Measurements from ENCODE around the gene ZBED1.
"Not testable (repeated sequence)": the region's sequence is repeated elsewhere in the genome, so short reads cannot be mapped to it uniquely, and the experiment has no call there.

The ZBED1 gene

GRCh38 chrX:2474280-2474962, 26.4 kb downstream of the ZBED1 start:
- H3K4me3 ChIP-seq (ENCODE audit: low read depth in 1 of 2, low read length in 2 of 2), result no peak overlapping the region
- no peaks in the 10 kb centered on the region for H3K27me3 ChIP-seq (ENCODE audit: control insufficient read depth in 1 of 2, insufficient read depth in 2 of 2, low read length in 2 of 2)
- H3K9me3 ChIP-seq (ENCODE audit: control insufficient read depth in 1 of 2, low read length in 2 of 2), result no peaks in the 10 kb centered on the region
- H3K9ac ChIP-seq (ENCODE audit: low read depth in 1 of 2, low read length in 2 of 2), result no peak overlapping the region
- H3K4me1 ChIP-seq (ENCODE audit: control insufficient read depth in 1 of 2, insufficient read depth in 2 of 2, low read length in 2 of 2), result peaks cover 6 to 7% of the 10 kb centered on the region in 2 donors
- peaks cover 0 to 4% of the 10 kb centered on the region in 2 donors for H3K36me3 ChIP-seq (ENCODE audit: control insufficient read depth in 1 of 2, insufficient read depth in 2 of 2, low read length in 2 of 2)
- no peak overlapping the region for H3K27ac ChIP-seq (ENCODE audit: low read depth, low read length)

GRCh38 chrX:2473064-2473463, 27.7 kb downstream of the ZBED1 start:
- not testable (repeated sequence) for H3K27ac ChIP-seq (ENCODE audit: low read depth, low read length); H3K4me1 ChIP-seq (ENCODE audit: control insufficient read depth in 1 of 2, insufficient read depth in 2 of 2, low read length in 2 of 2); H3K4me3 ChIP-seq (ENCODE audit: low read depth in 1 of 2, low read length in 2 of 2); H3K36me3 ChIP-seq (ENCODE audit: control insufficient read depth in 1 of 2, insufficient read depth in 2 of 2, low read length in 2 of 2); H3K9me3 ChIP-seq (ENCODE audit: control insufficient read depth in 1 of 2, low read length in 2 of 2); H3K27me3 ChIP-seq (ENCODE audit: control insufficient read depth in 1 of 2, insufficient read depth in 2 of 2, low read length in 2 of 2); H3K9ac ChIP-seq (ENCODE audit: low read depth in 1 of 2, low read length in 2 of 2)

DNA sequence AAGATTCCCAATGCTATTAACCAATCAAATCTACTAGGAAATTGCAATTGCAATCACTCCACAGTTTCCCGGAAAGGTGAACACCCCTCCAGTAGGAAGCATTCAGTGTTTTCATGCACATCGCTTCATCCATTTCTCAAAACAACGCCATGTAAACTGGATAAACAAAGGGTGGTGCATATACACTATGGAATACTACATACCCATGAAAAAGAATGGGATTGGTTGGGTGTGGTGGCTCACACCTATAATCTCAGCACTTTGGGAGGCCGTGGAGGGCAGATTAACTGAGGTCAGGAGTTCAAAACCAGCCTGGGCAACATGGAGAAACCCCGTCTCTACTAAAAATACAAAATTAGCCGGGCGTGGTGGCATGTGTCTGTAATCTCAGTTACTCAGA, 29.1 kb downstream of the ZBED1 start:
- H3K4me3 ChIP-seq (ENCODE audit: low read depth in 1 of 2, low read length in 2 of 2), result no peak overlapping the region
- no peak overlapping the region for H3K27ac ChIP-seq (ENCODE audit: low read depth, low read length)

GRCh38 chrX:2471126-2471525, 29.6 kb downstream of the ZBED1 start:
- not testable (repeated sequence) for H3K9ac ChIP-seq (ENCODE audit: low read depth in 1 of 2, low read length in 2 of 2); H3K27me3 ChIP-seq (ENCODE audit: control insufficient read depth in 1 of 2, insufficient read depth in 2 of 2, low read length in 2 of 2); H3K4me3 ChIP-seq (ENCODE audit: low read depth in 1 of 2, low read length in 2 of 2); H3K9me3 ChIP-seq (ENCODE audit: control insufficient read depth in 1 of 2, low read length in 2 of 2); H3K4me1 ChIP-seq (ENCODE audit: control insufficient read depth in 1 of 2, insufficient read depth in 2 of 2, low read length in 2 of 2); H3K27ac ChIP-seq (ENCODE audit: low read depth, low read length); H3K36me3 ChIP-seq (ENCODE audit: control insufficient read depth in 1 of 2, insufficient read depth in 2 of 2, low read length in 2 of 2)

More for the DNA sequence above, 29.1 kb downstream of the ZBED1 start:
- Histone ChIP-seq H3K9me3 (ENCODE audit: control insufficient read depth in 1 of 2, low read length in 2 of 2) (no peaks in the 10 kb centered on the region), H3K9ac (ENCODE audit: low read depth in 1 of 2, low read length in 2 of 2) (no peak overlapping the region), H3K4me1 (ENCODE audit: control insufficient read depth in 1 of 2, insufficient read depth in 2 of 2, low read length in 2 of 2) (peaks cover 0 to 6% of the 10 kb centered on the region in 2 donors), H3K36me3 (ENCODE audit: control insufficient read depth in 1 of 2, insufficient read depth in 2 of 2, low read length in 2 of 2) (no peaks in the 10 kb centered on the region), H3K27me3 (ENCODE audit: control insufficient read depth in 1 of 2, insufficient read depth in 2 of 2, low read length in 2 of 2) (no peaks in the 10 kb centered on the region)

GRCh38 chrX:2469852-2470251, 30.9 kb downstream of the ZBED1 start:
- not testable (repeated sequence) for H3K36me3 ChIP-seq (ENCODE audit: control insufficient read depth in 1 of 2, insufficient read depth in 2 of 2, low read length in 2 of 2)

DNA sequence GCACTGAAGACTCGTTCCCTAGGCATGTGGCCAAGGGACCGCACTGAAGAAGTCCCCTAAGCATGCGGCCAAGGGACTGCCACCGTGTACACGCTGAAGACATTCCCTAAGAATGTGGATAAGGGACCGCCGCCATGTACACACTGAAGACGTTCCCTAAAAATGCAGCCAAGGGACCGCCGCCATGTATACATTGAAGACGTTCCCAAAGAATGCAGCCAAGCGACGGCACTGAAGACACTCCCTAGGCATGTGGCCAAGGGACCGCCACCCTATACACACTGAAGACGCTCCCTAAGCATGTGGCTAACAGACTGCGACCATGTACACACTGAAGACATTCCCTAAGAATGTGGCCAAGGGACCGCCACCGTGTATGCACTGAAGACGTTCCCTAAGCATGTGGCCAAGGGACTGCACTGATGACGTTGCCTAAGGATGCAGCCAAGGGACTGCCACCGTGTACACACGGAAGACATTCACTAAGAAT, 31.5 kb downstream of the ZBED1 start:
- Histone ChIP-seq H3K9me3 (ENCODE audit: control insufficient read depth in 1 of 2, low read length in 2 of 2) (no peaks in the 10 kb centered on the region), H3K4me1 (ENCODE audit: control insufficient read depth in 1 of 2, insufficient read depth in 2 of 2, low read length in 2 of 2) (peaks cover 0 to 2% of the 10 kb centered on the region in 2 donors), H3K9ac (ENCODE audit: low read depth in 1 of 2, low read length in 2 of 2) (no peak overlapping the region), H3K36me3 (ENCODE audit: control insufficient read depth in 1 of 2, insufficient read depth in 2 of 2, low read length in 2 of 2) (no peaks in the 10 kb centered on the region), H3K27ac (ENCODE audit: low read depth, low read length) (no peak overlapping the region), H3K4me3 (ENCODE audit: low read depth in 1 of 2, low read length in 2 of 2) (no peak overlapping the region), H3K27me3 (ENCODE audit: control insufficient read depth in 1 of 2, insufficient read depth in 2 of 2, low read length in 2 of 2) (no peaks in the 10 kb centered on the region)

More at GRCh38 chrX:2469852-2470251, 30.9 kb downstream of the ZBED1 start:
- H3K27ac ChIP-seq (ENCODE audit: low read depth, low read length); H3K4me1 ChIP-seq (ENCODE audit: control insufficient read depth in 1 of 2, insufficient read depth in 2 of 2, low read length in 2 of 2); H3K4me3 ChIP-seq (ENCODE audit: low read depth in 1 of 2, low read length in 2 of 2); H3K9me3 ChIP-seq (ENCODE audit: control insufficient read depth in 1 of 2, low read length in 2 of 2); H3K27me3 ChIP-seq (ENCODE audit: control insufficient read depth in 1 of 2, insufficient read depth in 2 of 2, low read length in 2 of 2); H3K9ac ChIP-seq (ENCODE audit: low read depth in 1 of 2, low read length in 2 of 2): not testable (repeated sequence)

DNA sequence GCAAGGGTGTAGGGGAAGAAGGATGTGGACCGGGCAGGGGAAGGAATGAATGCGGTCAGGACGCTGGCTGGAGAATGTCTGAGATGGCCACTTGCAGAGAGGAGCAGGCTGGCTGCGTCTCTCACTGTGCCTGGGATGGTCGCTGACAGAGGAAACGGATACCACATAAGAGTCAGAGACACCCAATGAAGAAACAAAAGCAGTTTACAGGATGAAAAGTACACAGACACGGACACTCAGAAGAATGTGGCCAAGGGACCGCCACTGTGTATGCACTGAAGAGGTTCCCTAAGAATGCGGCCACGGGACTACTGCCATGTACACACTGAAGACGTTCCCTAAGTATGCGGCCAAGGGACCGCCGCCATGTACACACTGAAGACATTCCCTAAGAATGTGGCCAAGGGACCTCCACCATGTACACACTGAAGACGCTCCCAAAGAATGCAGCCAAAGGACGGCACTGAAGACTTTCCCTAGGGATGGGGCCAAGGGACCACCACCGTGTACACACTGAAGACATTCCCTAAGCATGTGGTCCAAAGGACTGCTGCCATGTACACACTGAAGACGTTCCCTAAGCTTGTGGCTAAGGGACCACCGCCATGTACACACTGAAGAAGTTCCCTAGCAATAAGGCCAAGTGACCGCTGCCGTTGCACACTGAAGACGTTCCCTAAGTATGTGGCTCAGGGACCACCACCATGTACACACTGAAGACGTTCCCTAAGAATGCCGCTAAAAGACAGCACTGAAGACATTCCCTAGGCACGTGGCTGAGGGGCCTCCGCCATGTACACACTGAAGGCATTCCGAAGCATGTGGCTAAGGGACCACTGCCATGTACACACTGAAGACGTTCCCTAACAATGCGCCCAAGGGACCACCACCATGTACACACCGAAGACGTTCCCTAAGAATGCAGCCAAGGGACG, 32.2 kb downstream of the ZBED1 start:
- no peaks in the 10 kb centered on the region for H3K9me3 ChIP-seq (ENCODE audit: control insufficient read depth in 1 of 2, low read length in 2 of 2)
- no peaks in the 10 kb centered on the region for H3K4me1 ChIP-seq (ENCODE audit: control insufficient read depth in 1 of 2, insufficient read depth in 2 of 2, low read length in 2 of 2)
- no peak overlapping the region for H3K4me3 ChIP-seq (ENCODE audit: low read depth in 1 of 2, low read length in 2 of 2)
- H3K27me3 ChIP-seq (ENCODE audit: control insufficient read depth in 1 of 2, insufficient read depth in 2 of 2, low read length in 2 of 2), result no peaks in the 10 kb centered on the region
- no peak overlapping the region for H3K9ac ChIP-seq (ENCODE audit: low read depth in 1 of 2, low read length in 2 of 2)
- no peak overlapping the region for H3K27ac ChIP-seq (ENCODE audit: low read depth, low read length)
- no peaks in the 10 kb centered on the region for H3K36me3 ChIP-seq (ENCODE audit: control insufficient read depth in 1 of 2, insufficient read depth in 2 of 2, low read length in 2 of 2)

- Histone ChIP-seq H3K9ac (ENCODE audit: low read depth in 1 of 2, low read length in 2 of 2) (no peak overlapping the region), H3K4me1 (ENCODE audit: control insufficient read depth in 1 of 2, insufficient read depth in 2 of 2, low read length in 2 of 2) (no peaks in the 10 kb centered on the region), H3K27me3 (ENCODE audit: control insufficient read depth in 1 of 2, insufficient read depth in 2 of 2, low read length in 2 of 2) (no peaks in the 10 kb centered on the region), H3K4me3 (ENCODE audit: low read depth in 1 of 2, low read length in 2 of 2) (no peak overlapping the region), H3K27ac (ENCODE audit: low read depth, low read length) (no peak overlapping the region), H3K36me3 (ENCODE audit: control insufficient read depth in 1 of 2, insufficient read depth in 2 of 2, low read length in 2 of 2) (no peaks in the 10 kb centered on the region), H3K9me3 (ENCODE audit: control insufficient read depth in 1 of 2, low read length in 2 of 2) (no peaks in the 10 kb centered on the region)
Observed at GRCh38 chrX:2466876-2467656, 33.7 kb downstream of the ZBED1 start.

DNA sequence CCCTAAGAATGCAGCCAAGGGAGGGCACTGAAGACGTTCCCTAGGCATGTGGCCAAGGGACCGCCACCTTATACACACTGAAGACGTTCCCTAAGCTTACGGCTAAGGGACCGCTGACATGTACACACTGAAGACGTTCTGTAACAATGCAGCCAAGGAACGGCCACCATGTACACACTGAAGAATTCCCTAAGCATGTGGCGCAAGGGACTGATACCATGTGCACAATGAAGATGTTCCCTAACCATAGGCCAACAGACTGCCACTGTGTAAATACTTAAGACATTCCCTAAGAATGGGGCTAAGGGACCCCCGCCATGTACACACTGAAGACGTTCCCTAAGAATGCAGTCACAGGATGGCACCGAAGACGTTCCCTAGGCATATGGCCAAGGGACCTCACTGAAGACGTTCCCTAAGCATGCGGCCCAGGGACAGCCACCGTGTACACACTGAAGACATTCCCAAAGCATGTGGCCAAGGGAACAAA, 36.1 kb downstream of the ZBED1 start:
- Histone ChIP-seq H3K9ac (ENCODE audit: low read depth in 1 of 2, low read length in 2 of 2) (no peak overlapping the region), H3K9me3 (ENCODE audit: control insufficient read depth in 1 of 2, low read length in 2 of 2) (no peaks in the 10 kb centered on the region), H3K36me3 (ENCODE audit: control insufficient read depth in 1 of 2, insufficient read depth in 2 of 2, low read length in 2 of 2) (no peaks in the 10 kb centered on the region), H3K4me3 (ENCODE audit: low read depth in 1 of 2, low read length in 2 of 2) (no peak overlapping the region), H3K27me3 (ENCODE audit: control insufficient read depth in 1 of 2, insufficient read depth in 2 of 2, low read length in 2 of 2) (no peaks in the 10 kb centered on the region), H3K27ac (ENCODE audit: low read depth, low read length) (no peak overlapping the region), H3K4me1 (ENCODE audit: control insufficient read depth in 1 of 2, insufficient read depth in 2 of 2, low read length in 2 of 2) (no peaks in the 10 kb centered on the region)
